NCI-H187 treated with DMSO at 0.1 percent for 48 hours (cell line): ENCODE results near the gene NR2C2.
A peak's percentile ranks its signal among the peaks of the same experiment; 100 is the strongest.

Experiments
- DNase-seq: peaks from one replicate; lab custom pipeline; 2025; lab: John Stamatoyannopoulos, UW

The NR2C2 gene

GRCh38 chr3:14921811-14922705 lies 25.3 kb upstream of the NR2C2 start:
- no peak for DNase-seq

GRCh38 chr3:14922863-14923262 lies 24.5 kb upstream of the NR2C2 start:
- no peak for DNase-seq

- DNase-seq: no peak
Measured at GRCh38 chr3:14923476-14923875, 23.9 kb upstream of the NR2C2 start.

- no peak for DNase-seq
Measured at GRCh38 chr3:14925729-14926591, 21.4 kb upstream of the NR2C2 start.

DNA sequence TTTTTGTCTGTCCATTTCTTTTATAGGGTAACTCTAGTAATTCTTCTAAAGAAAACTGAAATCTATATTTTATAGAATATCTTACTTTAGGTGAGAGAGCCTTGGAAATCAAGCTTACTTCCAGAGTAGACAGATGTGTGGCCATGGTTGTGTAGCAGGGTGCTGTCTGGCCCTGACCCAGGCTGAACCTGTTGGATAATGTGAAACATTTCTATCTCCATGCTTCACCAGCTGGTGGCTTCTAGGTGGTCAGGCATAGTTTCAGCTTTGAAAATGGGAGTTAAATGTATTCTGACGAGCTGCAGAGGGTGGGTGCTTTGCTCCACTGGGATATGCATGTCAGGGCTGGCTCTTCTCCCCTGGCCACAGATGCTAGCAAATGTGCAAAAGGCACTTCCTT lies 20.8 kb upstream of the NR2C2 start:
- no peak for DNase-seq

DNA sequence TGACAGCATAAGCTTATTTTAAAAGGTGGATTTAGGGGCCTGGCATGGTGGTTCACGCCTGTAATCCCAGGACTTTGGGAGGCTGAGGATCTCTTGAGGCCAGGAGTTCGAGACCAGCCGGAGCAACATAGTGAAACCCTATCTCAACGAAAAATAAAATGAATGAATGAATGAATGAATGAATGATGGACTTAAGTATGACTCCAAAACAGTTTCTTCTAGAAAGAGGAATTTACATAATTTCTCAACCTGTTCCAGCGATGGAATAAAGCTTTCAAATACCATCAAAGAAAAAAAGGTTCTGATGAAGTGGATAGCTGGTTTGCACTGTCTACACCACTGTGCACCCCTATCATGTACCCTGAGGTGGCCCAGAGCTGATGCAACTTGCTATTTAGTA lies 20.1 kb upstream of the NR2C2 start:
- no peak for DNase-seq

GRCh38 chr3:14929310-14930074 lies 17.9 kb upstream of the NR2C2 start:
- DNase-seq: no peak

DNA sequence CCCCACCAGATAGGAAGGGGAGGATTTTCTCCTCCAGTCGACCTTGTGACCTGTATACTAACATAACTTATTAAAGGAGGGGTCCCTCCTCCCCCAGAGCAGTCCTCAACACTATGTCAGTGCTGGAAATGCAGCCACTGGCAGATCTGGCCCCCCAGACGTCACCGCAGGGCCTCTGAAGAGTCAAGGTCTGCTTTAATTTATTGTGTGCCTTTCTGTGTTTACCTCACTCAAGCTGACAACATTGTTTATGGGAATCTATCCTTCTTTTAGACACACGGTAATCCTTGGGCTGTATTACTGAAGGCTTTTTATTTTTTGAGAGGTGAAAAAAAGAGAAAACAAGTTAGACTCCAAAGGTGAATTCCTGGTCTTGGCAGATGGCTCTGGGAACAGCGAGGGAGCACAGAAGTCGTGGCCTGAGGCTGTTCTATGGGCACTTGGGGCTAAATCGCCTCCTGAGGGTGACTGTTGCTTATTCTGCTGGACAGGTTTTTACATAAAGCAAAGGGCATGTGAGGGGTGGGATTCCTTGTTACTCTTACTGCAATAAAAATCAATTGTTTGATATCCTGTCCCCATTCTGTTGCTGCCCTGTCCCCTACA lies 13.5 kb upstream of the NR2C2 start:
- DNase-seq: no peak

GRCh38 chr3:14935592-14936345 lies 11.6 kb upstream of the NR2C2 start:
- DNase-seq: no peak

- no peak for DNase-seq
Measured at GRCh38 chr3:14938954-14939353, 8.4 kb upstream of the NR2C2 start.

- no peak for DNase-seq
Measured at GRCh38 chr3:14941871-14942270, 5.5 kb upstream of the NR2C2 start.

GRCh38 chr3:14943042-14943441 lies 4.3 kb upstream of the NR2C2 start:
- DNase-seq: no peak

DNA sequence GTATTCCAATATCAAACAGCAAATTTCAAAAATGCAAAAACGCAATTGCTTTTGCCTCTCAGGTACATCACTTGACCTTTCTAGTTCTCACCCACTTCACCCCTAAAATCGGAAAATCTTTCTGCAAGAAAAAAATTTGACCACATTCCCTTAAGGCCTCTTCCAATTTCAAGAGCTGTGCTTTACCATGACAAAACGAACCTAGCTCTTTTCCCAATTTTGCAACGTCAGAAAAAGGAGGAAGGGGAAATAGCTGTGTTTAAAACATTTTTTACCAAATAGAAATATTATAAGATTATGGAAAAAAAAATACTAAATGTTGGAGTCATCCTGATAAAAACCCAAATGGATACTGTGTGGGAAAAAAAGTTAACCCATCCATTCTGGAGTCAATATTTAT lies 1.1 kb upstream of the NR2C2 start:
- DNase-seq: no peak

GRCh38 chr3:14946739-14947099 lies 664 bp upstream of the NR2C2 start:
- DNase-seq: no peak

DNA sequence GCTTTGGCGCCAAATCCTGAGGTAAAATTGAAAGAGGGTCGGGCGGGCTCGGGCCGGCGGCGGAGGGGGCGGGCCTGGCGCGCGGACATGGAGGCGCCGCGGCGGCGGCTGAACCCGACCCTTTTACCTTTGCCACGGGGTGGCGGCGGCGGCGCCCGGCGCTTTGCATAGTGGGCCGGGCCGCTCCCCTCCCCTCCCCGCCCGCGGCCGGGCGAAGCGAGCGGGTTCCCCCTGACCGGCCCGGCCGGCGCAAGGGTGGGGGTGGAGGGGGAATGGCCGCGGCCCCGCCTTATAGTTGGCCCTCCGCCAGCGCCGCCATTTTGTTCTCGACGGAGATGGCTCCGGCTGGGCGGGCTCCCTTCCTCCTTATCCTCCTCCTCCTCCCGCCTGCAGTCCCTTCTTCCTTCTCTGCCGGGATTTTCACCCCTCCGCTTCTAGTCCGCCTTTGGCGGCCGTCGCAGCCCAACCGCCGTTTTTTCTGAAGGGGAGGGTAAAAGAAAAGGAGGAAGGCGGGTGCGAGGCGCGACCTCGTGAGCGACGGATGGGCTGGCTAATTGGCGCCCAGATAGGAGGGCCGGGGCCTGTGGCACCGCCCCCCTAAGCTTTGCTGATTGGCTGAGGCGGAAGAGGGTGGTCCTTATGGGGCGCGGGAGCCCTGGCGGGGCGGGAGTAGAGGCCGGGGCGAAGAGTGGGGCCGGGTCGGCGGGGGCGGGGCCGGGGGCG lies 664 bp downstream of the NR2C2 start:
- DNase-seq: peak; percentile 28

- no peak for DNase-seq
Measured at GRCh38 chr3:14948609-14949038, 1.2 kb downstream of the NR2C2 start.

DNA sequence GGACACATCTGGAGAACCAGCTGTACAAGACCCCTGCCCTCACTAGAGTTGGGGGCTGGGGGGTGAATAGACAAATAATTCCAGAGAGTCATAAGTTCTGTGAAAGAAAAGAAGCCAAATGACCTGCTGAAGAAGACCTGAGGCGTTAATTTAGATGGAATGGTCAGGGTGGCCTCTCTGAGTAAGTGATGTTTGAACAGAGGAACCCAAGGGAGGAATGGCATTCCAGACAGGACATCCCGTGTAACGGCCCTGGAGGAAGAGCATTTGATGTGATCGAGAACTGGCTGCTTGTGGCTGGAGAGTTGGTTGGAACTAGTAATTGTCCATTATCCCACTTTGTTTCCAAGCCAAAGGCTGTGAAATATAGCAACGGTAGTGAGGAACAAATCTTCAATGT lies 1.7 kb downstream of the NR2C2 start:
- DNase-seq: no peak

DNA sequence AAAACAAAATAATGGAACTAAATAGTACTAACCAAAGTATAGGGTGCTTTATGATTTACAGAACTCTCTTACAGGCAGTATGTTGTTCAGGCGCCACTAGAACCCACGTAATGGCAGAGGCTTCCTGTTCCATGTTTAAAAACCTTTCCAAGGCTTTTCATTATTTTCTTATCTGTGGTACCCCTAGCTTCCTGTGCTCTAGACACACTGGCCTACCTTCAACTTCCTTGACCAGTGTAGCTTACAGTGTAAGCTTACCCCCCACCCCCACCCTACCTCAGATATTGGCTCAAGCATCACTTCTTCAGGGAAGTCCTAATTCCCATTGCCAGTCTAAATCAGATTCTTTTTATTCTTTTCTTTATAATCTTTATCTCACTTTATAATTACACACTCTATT lies 2.9 kb downstream of the NR2C2 start:
- no peak for DNase-seq

GRCh38 chr3:14957153-14957552 lies 9.8 kb downstream of the NR2C2 start:
- no peak for DNase-seq

- no peak for DNase-seq
Measured at GRCh38 chr3:14957925-14958324, 10.5 kb downstream of the NR2C2 start.
